Measurements from ENCODE around the gene NCKAP5L. TPM values are rescaled to one million over a fixed set of nuclear protein-coding genes. Genes with fewer than 3 reads are reported as not detected.
A peak's percentile ranks its signal among the peaks of the same experiment; 100 is the strongest.

The NCKAP5L gene
- total and polyA plus RNA-seq, 2 donors from 2014 or later: 7.2 to 20.6 TPM

DNA sequence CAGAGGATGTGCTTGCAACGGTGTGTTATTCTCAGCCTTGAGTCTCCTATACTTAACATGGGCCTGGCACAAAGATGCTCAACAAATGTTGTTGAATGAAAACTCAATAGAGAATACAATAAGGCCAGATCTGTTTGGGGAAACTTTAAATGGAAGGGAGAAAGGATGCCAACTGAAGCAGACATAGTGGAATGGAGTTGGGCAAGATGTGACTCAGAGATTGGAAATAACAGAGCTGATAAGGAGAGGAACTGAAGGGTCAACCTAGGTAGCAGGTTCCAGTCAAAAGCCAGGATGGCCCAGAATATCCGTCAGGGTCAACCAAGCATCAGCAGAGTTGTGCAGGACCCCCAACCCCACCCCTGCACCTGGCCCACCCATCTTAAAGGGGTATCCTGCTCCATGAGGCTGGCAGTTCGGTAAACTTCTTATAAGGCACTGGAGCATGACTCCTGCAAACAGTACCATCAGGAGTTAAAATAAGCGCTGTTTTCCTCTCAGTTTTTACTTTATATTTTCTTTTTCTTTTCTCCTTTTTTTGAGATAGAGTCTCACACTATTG is 15.7 kb upstream of the NCKAP5L start:
- Histone ChIP-seq H3K4me1 (ENCODE audit: control insufficient read depth in 2 of 3, insufficient read depth in 2 of 3, low read depth in 1 of 3, low read length in 3 of 3) (peaks cover 4 to 7% (median 5%) of the 10 kb centered on the region in 3 donors), H3K9ac (ENCODE audit: low read length in 3 of 3) (no peak overlapping the region), H3K4me3 (ENCODE audit: low read length in 3 of 3) (no peak overlapping the region), H3K9me3 (ENCODE audit: control insufficient read depth in 2 of 3, insufficient read depth in 1 of 3, low read length in 3 of 3) (no peaks in the 10 kb centered on the region), H3K27ac (ENCODE audit: low read depth in 2 of 2, low read length in 2 of 2) (no peak overlapping the region), H3K36me3 (ENCODE audit: control insufficient read depth in 2 of 3, insufficient read depth in 3 of 3, low read length in 3 of 3) (no peaks in the 10 kb centered on the region), H3K27me3 (ENCODE audit: control insufficient read depth, insufficient read depth, low read length) (no peaks in the 10 kb centered on the region)
- FAIRE-seq (no peak), DNase-seq (no peak)
- intact Hi-C loops (cut with DNase I): no loop called here
- no peak for TF ChIP-seq CTCF (IDR thresholded peaks at IDR 0.05; ENCODE audit: borderline replicate concordance, extremely low read depth, insufficient read depth)

- H3K27me3 ChIP-seq (ENCODE audit: control insufficient read depth, insufficient read depth, low read length): no peaks in the 10 kb centered on the region
- DNase-seq: no peak
- peak overlapping the region; percentile 84 to 90 (median 89) for H3K4me3 ChIP-seq (ENCODE audit: low read length in 3 of 3)
- H3K9me3 ChIP-seq (ENCODE audit: control insufficient read depth in 2 of 3, insufficient read depth in 1 of 3, low read length in 3 of 3): no peaks in the 10 kb centered on the region
- peaks cover 4 to 7% (median 5%) of the 10 kb centered on the region in 3 donors for H3K4me1 ChIP-seq (ENCODE audit: control insufficient read depth in 2 of 3, insufficient read depth in 2 of 3, low read depth in 1 of 3, low read length in 3 of 3)
- H3K27ac ChIP-seq (ENCODE audit: low read depth in 2 of 2, low read length in 2 of 2): peak overlapping the region; percentile 81 to 88
- no peak for FAIRE-seq
- TF ChIP-seq CTCF (IDR thresholded peaks at IDR 0.05; ENCODE audit: borderline replicate concordance, extremely low read depth, insufficient read depth): no peak
- intact Hi-C loops (cut with DNase I): no loop called here
- peak overlapping the region; percentile 2 to 83 (median 81) for H3K9ac ChIP-seq (ENCODE audit: low read length in 3 of 3)
- no peaks in the 10 kb centered on the region for H3K36me3 ChIP-seq (ENCODE audit: control insufficient read depth in 2 of 3, insufficient read depth in 3 of 3, low read length in 3 of 3)
Measured at GRCh38 chr12:49843411-49843810, 15.2 kb upstream of the NCKAP5L start.

GRCh38 chr12:49842519-49843352 is 14.5 kb upstream of the NCKAP5L start, which contains the start of gene BCDIN3D:
TSS of gene BCDIN3D (minus strand) at chr12:49843106. CDS start at chr12:49843087, 19 bp downstream.
- Histone ChIP-seq H3K9me3 (ENCODE audit: control insufficient read depth in 2 of 3, insufficient read depth in 1 of 3, low read length in 3 of 3) (no peaks in the 10 kb centered on the region), H3K36me3 (ENCODE audit: control insufficient read depth in 2 of 3, insufficient read depth in 3 of 3, low read length in 3 of 3) (no peaks in the 10 kb centered on the region), H3K9ac (ENCODE audit: low read length in 3 of 3) (peak within 1 kb of the TSS; percentile 68 to 83 (median 81)), H3K4me3 (ENCODE audit: low read length in 3 of 3) (peak within 1 kb of the TSS; percentile 84 to 90 (median 89)), H3K27me3 (ENCODE audit: control insufficient read depth, insufficient read depth, low read length) (no peaks in the 10 kb centered on the region), H3K27ac (ENCODE audit: low read depth in 2 of 2, low read length in 2 of 2) (peak within 1 kb of the TSS; percentile 81 to 88), H3K4me1 (ENCODE audit: control insufficient read depth in 2 of 3, insufficient read depth in 2 of 3, low read depth in 1 of 3, low read length in 3 of 3) (peaks cover 4 to 7% (median 5%) of the 10 kb centered on the region in 3 donors)
- DNase-seq (peak; percentile 93 to 97 (median 96)), FAIRE-seq (no peak)
- no peak for TF ChIP-seq CTCF (IDR thresholded peaks at IDR 0.05; ENCODE audit: borderline replicate concordance, extremely low read depth, insufficient read depth)
- intact Hi-C loops (cut with DNase I): no loop called here
